Naive B cell (primary cell): ENCODE results near the gene CDH23. TPM values are rescaled to one million over a fixed set of nuclear protein-coding genes. Genes with fewer than 3 reads are reported as not detected.

Experiments used
- ATAC-seq, 2 donors: fragments of 150-1000 bp; cut with Tn5 transposase; 2 replicates each; pipeline ENCODE4 v1.10.0; 2021; ENCODE audit warnings: low read depth in 2 of 2, mild to moderate bottlenecking in 2 of 2, moderate library complexity in 2 of 2
- DNase-seq: peaks from one replicate; pipeline ENCODE4 v3.0.0; 2022
- H3K27ac Mint-ChIP-seq, 6 donors: one replicate each; pipeline ENCODE4 v1.8.0; 2020 to 2022; ENCODE audit warnings: mild to moderate bottlenecking in 6 of 6, mixed read lengths in 6 of 6, moderate library complexity in 5 of 6, inconsistent platforms in 2 of 6
- H3K27me3 Mint-ChIP-seq, 3 donors: one replicate each; pipeline ENCODE4 v1.8.0; 2021 to 2022; ENCODE audit warnings: mixed read lengths in 3 of 3, mild to moderate bottlenecking in 1 of 3
- H3K36me3 Mint-ChIP-seq, 2 donors: one replicate each; pipeline ENCODE4 v1.8.0; 2020 to 2022; ENCODE audit warnings: mixed read lengths in 2 of 2, inconsistent platforms in 1 of 2, mild to moderate bottlenecking in 1 of 2
- H3K4me1 Mint-ChIP-seq, 3 donors: one replicate each; pipeline ENCODE4 v1.8.0; 2020 to 2022; ENCODE audit warnings: mixed read lengths in 3 of 3, inconsistent platforms in 1 of 3, mild to moderate bottlenecking in 1 of 3, moderate library complexity in 1 of 3
- H3K4me3 Mint-ChIP-seq, 8 donors: one replicate each; pipeline ENCODE4 v1.8.0; 2020 to 2022; ENCODE audit warnings: mild to moderate bottlenecking in 8 of 8, mixed read lengths in 8 of 8, moderate library complexity in 8 of 8, inconsistent platforms in 2 of 8
- H3K9me3 Mint-ChIP-seq, 7 donors: one replicate each; pipeline ENCODE4 v1.8.0; 2020 to 2022; ENCODE audit warnings: mixed read lengths in 7 of 7, mild to moderate bottlenecking in 5 of 7, inconsistent platforms in 2 of 7, moderate library complexity in 1 of 7
- polyA plus RNA-seq, 6 donors: library from polyadenylated mRNA; unstranded; fragments of 300-500 nt; fragmentation: Illumina TruSeq; gene quantifications; one replicate each; pipeline ENCODE4 v1.2.3, GENCODE V29; 2021; ENCODE audit warnings: low read depth in 6 of 6

CDH23 gene
- polyA plus RNA-seq, 6 donors from 2014 or later, result 0.05 to 0.62 (median 0.21) TPM; not detected in 2

DNA sequence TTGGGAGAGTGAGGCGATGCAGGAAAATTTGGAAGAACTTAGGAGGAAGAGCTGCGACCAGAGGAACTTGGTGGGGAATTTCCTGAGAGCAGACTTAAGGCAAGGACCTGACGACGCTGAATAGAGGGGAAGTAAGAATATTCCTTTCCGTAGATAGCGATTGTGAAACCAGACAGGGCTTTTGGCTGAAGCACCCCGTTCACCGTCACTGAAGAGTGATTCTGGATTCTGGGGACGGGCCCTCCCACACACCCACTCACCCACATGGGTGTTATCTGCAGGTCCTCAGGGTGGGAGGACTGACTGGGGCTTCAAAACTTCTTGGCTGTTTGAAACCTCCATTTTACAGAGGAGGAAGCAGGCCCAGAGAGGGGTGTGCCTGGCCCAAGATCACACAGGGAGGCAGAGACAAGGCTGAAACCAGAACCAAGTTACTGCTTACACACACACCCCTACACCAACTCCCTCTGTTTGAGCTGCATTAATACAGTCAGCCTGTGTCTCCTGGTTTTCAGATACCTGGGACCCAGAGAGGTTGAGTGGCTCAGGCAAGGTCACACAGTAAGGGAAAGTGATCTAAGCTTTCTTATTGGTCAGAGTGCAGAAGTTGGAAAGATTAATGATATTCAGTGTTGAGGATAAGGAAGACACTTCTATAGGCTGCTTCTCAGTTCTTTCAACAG lies 37.2 kb upstream of the CDH23 start:
- peaks cover 4 to 7% of the 10 kb centered on the region in 2 donors for H3K36me3 Mint-ChIP-seq
- peak overlapping the region in 5 of 8 donors; percentile 42 to 76 (median 69) for H3K4me3 Mint-ChIP-seq
- H3K4me1 Mint-ChIP-seq, result peaks cover 0 to 27% (median 10%) of the 10 kb centered on the region in 3 donors
- no peaks in the 10 kb centered on the region for H3K27me3 Mint-ChIP-seq
- peak; percentile 33 for DNase-seq
- ATAC-seq, result peak; percentile 83 to 86
- peaks cover 0 to 2% (median 0%) of the 10 kb centered on the region in 7 donors for H3K9me3 Mint-ChIP-seq
- H3K27ac Mint-ChIP-seq, result peak overlapping the region; percentile 14 to 91 (median 76)

DNA sequence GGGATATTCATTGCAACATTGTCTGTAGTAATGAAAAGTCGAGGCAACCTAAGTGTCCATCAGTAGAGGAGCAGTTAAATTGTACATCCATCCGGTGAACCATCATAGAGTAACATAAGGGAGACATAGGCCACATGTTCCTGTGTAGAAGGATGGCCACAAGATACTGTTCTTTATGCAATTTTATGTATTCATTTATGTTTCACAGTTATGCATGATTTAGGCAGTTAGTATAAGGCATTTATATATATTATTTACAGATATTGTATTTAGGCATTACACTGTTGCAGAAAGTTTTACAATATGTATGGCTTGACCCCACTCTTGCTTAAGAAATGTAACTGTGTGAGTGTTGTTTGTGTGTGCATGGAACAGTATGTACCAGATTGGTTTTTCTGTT lies 36.0 kb upstream of the CDH23 start:
- Mint-ChIP-seq H3K4me1 (peaks cover 0 to 27% (median 10%) of the 10 kb centered on the region in 3 donors), H3K36me3 (peaks cover 7% of the 10 kb centered on the region in 2 donors), H3K27ac (no peak overlapping the region), H3K9me3 (peaks cover 0 to 2% (median 0%) of the 10 kb centered on the region in 7 donors), H3K4me3 (no peak overlapping the region), H3K27me3 (no peaks in the 10 kb centered on the region)
- DNase-seq (no peak), ATAC-seq (no peak)

DNA sequence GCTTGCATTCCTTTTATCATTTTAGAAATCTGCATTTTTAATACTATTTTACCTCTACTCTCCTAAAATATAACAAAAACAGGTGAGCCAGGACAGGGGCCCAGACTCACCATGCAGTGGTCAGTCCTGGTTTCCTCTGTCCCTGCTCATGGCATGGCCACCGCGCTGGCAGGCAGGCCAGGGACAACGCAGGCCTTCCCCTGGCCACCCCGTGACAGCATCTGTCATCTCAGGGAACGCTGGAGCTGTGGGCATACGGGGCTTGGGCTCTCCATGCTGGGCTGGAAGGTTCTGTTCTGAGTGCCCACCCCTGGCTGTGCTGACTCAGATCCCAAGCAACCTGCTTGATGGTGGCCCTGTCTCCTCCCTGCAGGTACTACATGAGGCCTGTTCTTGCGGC lies 35.1 kb upstream of the CDH23 start:
- H3K27me3 Mint-ChIP-seq, result no peaks in the 10 kb centered on the region
- no peak for ATAC-seq
- H3K9me3 Mint-ChIP-seq, result peaks cover 0 to 2% (median 0%) of the 10 kb centered on the region in 7 donors
- DNase-seq, result no peak
- H3K4me3 Mint-ChIP-seq, result no peak overlapping the region
- H3K36me3 Mint-ChIP-seq, result peaks cover 7% of the 10 kb centered on the region in 2 donors
- H3K4me1 Mint-ChIP-seq, result peaks cover 0 to 27% (median 10%) of the 10 kb centered on the region in 3 donors
- no peak overlapping the region for H3K27ac Mint-ChIP-seq

DNA sequence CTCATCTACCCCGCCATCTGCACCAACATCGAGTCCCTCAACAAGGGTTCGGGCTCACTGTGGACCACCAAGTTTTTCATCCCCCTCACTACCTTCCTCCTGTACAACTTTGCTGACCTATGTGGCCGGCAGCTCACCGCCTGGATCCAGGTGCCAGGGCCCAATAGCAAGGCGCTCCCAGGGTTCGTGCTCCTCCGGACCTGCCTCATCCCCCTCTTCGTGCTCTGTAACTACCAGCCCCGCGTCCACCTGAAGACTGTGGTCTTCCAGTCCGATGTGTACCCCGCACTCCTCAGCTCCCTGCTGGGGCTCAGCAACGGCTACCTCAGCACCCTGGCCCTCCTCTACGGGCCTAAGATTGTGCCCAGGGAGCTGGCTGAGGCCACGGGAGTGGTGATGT lies 34.6 kb upstream of the CDH23 start:
- Mint-ChIP-seq H3K27me3 (no peaks in the 10 kb centered on the region), H3K4me3 (peak overlapping the region in 1 of 8 donors; percentile 72), H3K4me1 (peaks cover 0 to 27% (median 10%) of the 10 kb centered on the region in 3 donors), H3K36me3 (peaks cover 7% of the 10 kb centered on the region in 2 donors), H3K9me3 (peaks cover 0 to 3% (median 0%) of the 10 kb centered on the region in 7 donors), H3K27ac (peak overlapping the region in 1 of 6 donors; percentile 32)
- no peak for DNase-seq
- ATAC-seq, result no peak

DNA sequence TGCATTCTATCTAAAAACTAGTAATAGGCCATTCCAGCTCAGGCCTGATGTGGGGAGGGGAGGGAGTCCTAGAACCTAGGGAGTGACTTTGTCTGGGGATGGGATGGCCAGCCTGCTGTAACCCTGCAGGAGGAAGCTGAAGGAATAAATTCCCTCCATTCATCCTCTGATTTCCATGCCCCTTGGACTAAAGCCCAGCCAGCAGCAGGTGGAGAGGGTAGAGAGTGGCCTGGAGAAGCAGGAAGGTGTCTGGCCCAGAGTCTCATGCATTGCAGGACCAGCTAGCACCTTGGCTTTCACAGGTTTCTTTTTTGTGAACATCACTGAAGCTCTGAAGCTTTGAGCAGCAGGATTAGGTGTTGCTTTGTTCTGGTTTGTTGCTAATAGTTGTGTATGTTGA lies 32.8 kb upstream of the CDH23 start:
- ATAC-seq (no peak), DNase-seq (no peak)
- Mint-ChIP-seq H3K4me1 (peaks cover 0 to 13% (median under 1%) of the 10 kb centered on the region in 3 donors), H3K4me3 (no peak overlapping the region), H3K27me3 (no peaks in the 10 kb centered on the region), H3K27ac (no peak overlapping the region), H3K9me3 (peaks cover 0 to 3% (median 0%) of the 10 kb centered on the region in 7 donors), H3K36me3 (peaks cover 7% of the 10 kb centered on the region in 2 donors)

DNA sequence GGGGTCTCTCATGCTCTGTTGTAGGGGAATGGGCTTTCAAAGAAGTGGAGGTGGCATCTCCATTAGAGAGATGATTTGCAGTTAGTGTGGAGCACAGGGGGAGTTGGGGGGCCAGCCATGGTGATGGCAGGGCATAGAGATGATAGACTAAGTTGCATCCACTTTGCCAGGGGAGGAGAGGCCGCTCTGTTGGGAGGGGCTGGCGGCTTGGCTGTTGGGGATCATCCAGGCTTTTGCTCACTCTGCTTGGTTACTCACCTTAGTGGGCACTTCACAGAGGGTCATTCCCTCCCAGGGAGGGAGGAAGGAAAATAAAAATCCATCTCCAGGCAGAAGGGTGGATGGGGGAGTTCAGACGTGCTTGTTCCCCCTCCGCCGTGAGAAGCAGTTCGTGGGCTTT lies 31.4 kb upstream of the CDH23 start:
- peak overlapping the region in 2 of 6 donors; percentile 19 to 47 for H3K27ac Mint-ChIP-seq
- peaks cover 7% of the 10 kb centered on the region in 2 donors for H3K36me3 Mint-ChIP-seq
- H3K4me3 Mint-ChIP-seq, result no peak overlapping the region
- H3K27me3 Mint-ChIP-seq, result no peaks in the 10 kb centered on the region
- no peak for DNase-seq
- no peak for ATAC-seq
- peaks cover 0 to 3% (median 0%) of the 10 kb centered on the region in 7 donors for H3K9me3 Mint-ChIP-seq
- peaks cover 0 to under 1% (median 0%) of the 10 kb centered on the region in 3 donors for H3K4me1 Mint-ChIP-seq

DNA sequence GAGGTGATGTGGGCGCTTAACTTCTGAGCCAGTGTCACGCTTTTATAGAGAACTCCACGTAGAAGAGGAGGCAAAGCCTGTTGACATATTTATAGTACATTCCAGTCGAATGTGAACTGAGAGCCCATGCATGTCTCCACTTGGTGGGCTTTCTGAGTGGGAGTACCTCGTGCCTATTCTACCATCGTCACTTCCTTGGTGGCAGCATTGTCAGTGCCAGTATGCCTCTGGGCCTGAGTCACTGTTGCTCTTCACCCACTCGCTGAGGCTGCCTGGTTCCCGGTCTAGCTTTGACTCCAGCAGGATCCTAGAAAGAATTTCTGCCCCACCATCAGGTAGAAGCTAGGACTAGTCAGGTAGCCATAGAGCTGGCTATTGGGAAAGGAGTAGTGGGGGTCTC lies 30.0 kb upstream of the CDH23 start:
- Mint-ChIP-seq H3K27ac (no peak overlapping the region), H3K4me3 (no peak overlapping the region), H3K9me3 (peaks cover 0 to 3% (median 0%) of the 10 kb centered on the region in 7 donors), H3K36me3 (peaks cover 7% of the 10 kb centered on the region in 2 donors), H3K27me3 (no peaks in the 10 kb centered on the region), H3K4me1 (peaks cover 2 to 7% (median 5%) of the 10 kb centered on the region in 3 donors)
- ATAC-seq, result no peak
- no peak for DNase-seq

DNA sequence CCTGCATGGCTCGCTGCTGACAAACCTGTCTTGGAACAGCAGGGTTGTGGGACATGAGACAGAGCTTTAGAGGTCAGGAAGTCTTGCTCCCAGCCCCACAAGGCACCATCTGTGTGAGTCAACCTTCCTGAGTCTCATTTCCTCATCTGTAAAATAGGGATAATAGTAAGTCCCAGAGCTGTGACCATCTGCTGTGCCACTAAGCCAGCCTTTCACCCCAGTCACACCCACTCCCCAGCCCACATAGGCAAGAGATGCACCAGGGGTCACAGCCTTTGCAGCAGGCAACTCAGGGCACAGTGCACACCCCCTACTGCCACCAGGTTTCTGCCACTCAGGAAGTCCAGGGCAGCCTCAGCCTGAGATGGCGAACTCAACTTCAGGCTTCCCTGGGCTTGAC lies 29.4 kb upstream of the CDH23 start:
- ATAC-seq (no peak), DNase-seq (no peak)
- peak overlapping the region in 1 of 6 donors; percentile 65 for H3K27ac Mint-ChIP-seq
- H3K4me3 Mint-ChIP-seq, result no peak overlapping the region
- H3K27me3 Mint-ChIP-seq, result no peaks in the 10 kb centered on the region
- H3K9me3 Mint-ChIP-seq, result peaks cover 0 to 3% (median 0%) of the 10 kb centered on the region in 7 donors
- peaks cover 6 to 12% (median 11%) of the 10 kb centered on the region in 3 donors for H3K4me1 Mint-ChIP-seq
- peaks cover 3 to 7% of the 10 kb centered on the region in 2 donors for H3K36me3 Mint-ChIP-seq

DNA sequence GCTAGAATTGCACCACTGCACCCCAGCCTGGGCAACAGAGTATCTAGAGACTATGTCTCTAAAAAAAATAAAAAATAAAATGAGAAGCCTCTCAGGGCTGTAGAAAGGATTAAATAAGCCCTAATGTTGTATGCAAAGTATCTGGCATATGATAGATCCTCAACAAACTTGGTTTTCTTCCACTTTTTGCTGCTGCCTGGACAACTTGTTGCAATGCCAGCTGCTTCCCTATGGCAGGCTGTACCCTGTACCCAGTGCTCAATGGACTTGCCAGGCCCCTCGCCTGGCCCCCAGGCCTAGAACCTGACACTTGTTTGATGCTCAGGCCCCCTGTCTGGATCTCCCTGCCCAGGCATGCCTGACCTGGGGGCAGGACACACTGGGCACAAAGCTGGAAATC lies 28.5 kb upstream of the CDH23 start:
- Mint-ChIP-seq H3K27me3 (no peaks in the 10 kb centered on the region), H3K4me3 (no peak overlapping the region), H3K36me3 (peaks cover 0 to 7% of the 10 kb centered on the region in 2 donors), H3K4me1 (peaks cover 11 to 22% (median 20%) of the 10 kb centered on the region in 3 donors), H3K27ac (no peak overlapping the region), H3K9me3 (peaks cover 0 to 3% (median 0%) of the 10 kb centered on the region in 7 donors)
- ATAC-seq (no peak), DNase-seq (no peak)

DNA sequence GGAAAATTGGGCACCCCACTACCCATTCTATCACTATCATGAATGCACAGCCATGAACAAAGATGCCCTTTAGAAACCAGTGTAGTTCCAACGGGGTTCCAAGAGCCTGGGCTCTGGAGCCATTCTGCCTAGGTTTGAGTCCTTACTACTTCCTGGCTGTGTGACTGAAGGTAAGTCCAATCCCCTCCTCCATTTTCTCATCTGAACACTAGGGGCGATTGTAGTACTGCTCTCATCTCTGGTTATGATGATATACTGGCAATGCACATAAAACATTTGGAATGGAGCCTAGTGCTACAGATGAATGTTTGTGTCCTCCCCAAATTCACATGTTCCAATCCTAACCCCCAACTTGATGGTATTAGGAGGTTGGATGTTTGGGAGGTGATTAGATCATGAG lies 28.1 kb upstream of the CDH23 start:
- H3K27me3 Mint-ChIP-seq, result no peaks in the 10 kb centered on the region
- peaks cover 0 to 3% (median 0%) of the 10 kb centered on the region in 7 donors for H3K9me3 Mint-ChIP-seq
- peak overlapping the region in 1 of 6 donors; percentile 60 for H3K27ac Mint-ChIP-seq
- H3K4me3 Mint-ChIP-seq, result no peak overlapping the region
- ATAC-seq (no peak), DNase-seq (no peak)
- peaks cover 0 to 7% of the 10 kb centered on the region in 2 donors for H3K36me3 Mint-ChIP-seq
- peaks cover 15 to 26% (median 25%) of the 10 kb centered on the region in 3 donors for H3K4me1 Mint-ChIP-seq

DNA sequence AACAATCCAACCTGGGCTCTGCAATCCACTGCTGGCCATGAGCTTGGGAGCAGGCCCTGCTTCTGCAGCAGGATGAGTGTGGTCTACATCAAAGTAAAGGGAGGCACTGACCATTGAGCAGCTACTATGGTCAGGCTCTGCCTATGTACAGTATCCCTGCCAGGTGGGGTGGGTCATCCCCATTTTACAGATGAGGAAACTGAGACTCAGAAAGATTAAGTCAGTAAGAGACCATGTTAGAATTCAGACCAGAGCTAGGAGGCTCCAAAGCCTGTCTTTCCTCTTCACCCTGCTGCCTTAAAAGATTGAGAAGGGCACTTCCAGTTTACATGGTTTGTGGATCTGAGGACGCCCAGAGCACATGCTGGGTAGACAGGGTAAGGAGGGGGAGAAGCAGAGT lies 27.1 kb upstream of the CDH23 start:
- Mint-ChIP-seq H3K9me3 (peaks cover 0 to 3% (median 0%) of the 10 kb centered on the region in 7 donors), H3K27me3 (no peaks in the 10 kb centered on the region), H3K27ac (peak overlapping the region in 1 of 6 donors; percentile 78), H3K36me3 (peaks cover 0 to 2% of the 10 kb centered on the region in 2 donors), H3K4me3 (no peak overlapping the region), H3K4me1 (peaks cover 23 to 34% (median 31%) of the 10 kb centered on the region in 3 donors)
- ATAC-seq (no peak), DNase-seq (no peak)

DNA sequence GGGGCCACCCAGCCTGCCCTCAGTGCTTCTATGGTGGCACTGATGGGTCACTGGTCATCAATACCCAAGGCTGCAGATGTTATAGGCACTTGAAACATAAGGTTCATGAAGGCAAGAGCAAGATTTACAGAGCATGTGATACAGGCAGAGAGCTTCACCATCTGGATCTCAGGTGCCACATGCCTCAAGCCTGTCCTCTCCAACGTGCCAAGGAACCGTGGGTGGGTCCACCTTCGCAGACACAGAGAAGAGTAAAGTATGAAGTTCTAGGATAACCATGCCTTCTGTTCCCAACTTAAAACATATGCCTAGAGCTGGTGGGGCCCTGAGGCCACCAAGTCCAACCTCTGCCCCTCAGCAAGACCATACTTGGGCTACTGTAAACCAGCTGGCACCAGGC lies 26.7 kb upstream of the CDH23 start:
- no peak for ATAC-seq
- Mint-ChIP-seq H3K36me3 (no peaks in the 10 kb centered on the region), H3K27ac (no peak overlapping the region), H3K27me3 (no peaks in the 10 kb centered on the region), H3K9me3 (peaks cover 0 to 3% (median 0%) of the 10 kb centered on the region in 7 donors), H3K4me3 (no peak overlapping the region), H3K4me1 (peaks cover 26 to 36% (median 31%) of the 10 kb centered on the region in 3 donors)
- no peak for DNase-seq

DNA sequence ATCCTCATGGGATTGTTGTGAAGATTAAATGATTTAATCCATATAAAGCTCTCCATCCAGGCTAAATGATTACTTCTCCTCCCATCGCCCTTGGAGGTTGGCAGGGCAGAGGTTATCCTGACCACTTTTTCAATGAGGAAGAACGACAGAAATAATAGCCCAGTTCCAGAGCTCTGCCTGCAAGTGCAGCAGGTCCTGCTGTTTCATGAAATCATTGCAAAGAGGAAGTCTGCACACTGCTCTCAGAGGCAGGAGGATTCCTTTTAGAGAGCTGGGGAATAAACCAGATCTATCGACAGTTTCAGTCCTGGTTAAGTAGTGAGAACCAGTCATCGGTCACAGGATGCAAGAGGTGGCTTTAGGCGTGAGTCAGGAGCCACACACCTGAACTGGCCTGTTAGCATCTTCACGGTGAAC lies 25.0 kb upstream of the CDH23 start:
- no peaks in the 10 kb centered on the region for H3K36me3 Mint-ChIP-seq
- ATAC-seq (peak; percentile 43 to 54), DNase-seq (no peak)
- peak overlapping the region in 5 of 6 donors; percentile 35 to 94 (median 62) for H3K27ac Mint-ChIP-seq
- H3K4me1 Mint-ChIP-seq, result peaks cover 30 to 46% (median 31%) of the 10 kb centered on the region in 3 donors
- no peaks in the 10 kb centered on the region for H3K27me3 Mint-ChIP-seq
- H3K9me3 Mint-ChIP-seq, result peaks cover 0 to 3% (median 0%) of the 10 kb centered on the region in 7 donors
- H3K4me3 Mint-ChIP-seq, result peak overlapping the region in 4 of 8 donors; percentile 60 to 76 (median 68)
